A549 (cell line): ENCODE measurements around the gene CSGALNACT2.

ENCODE experiments used
- BHLHE40 ChIP-seq: IDR thresholded peaks from 2 replicates; pipeline ENCODE4 v1.6.1; 2012; ENCODE audit warnings: low read depth, low read length, inconsistent platforms
- CHD4 ChIP-seq: fragments of 200-600 bp; sonication (generic); IDR thresholded peaks from 2 replicates; pipeline ENCODE4 v1.6.1; 2016; ENCODE audit warnings: antibody characterized with exemption, mild to moderate bottlenecking, borderline replicate concordance
- CTCF ChIP-seq: fragments of >200 bp; sonication (Bioruptor Twin); formaldehyde crosslinking; IDR thresholded peaks from 3 replicates; pipeline ENCODE4 v1.5.1; 2016
- EHMT2 ChIP-seq: fragments of 200-600 bp; sonication (generic); IDR thresholded peaks from 2 replicates; pipeline ENCODE4 v1.6.1; 2016; ENCODE audit warnings: antibody characterized with exemption, low read depth, mild to moderate bottlenecking, moderate library complexity
- FOSB ChIP-seq: fragments of 250-450 bp; sonication (Bioruptor Pico); IDR thresholded peaks from 2 replicates; pipeline ENCODE4 v1.5.0; 2020; ENCODE audit warnings: mild to moderate bottlenecking, moderate library complexity
- HMGXB4 ChIP-seq: fragments of 250-450 bp; sonication (Bioruptor Pico); IDR thresholded peaks from 2 replicates; pipeline ENCODE4 v1.5.0; 2021; ENCODE audit warnings: mild to moderate bottlenecking, moderate library complexity, borderline replicate concordance
- JUN ChIP-seq, 2 experiments: fragments of >200 bp; sonication (Bioruptor Twin); formaldehyde crosslinking; IDR thresholded peaks; 2 replicates in 1 of 2; 3 replicates in 1 of 2; pipeline ENCODE4 v1.6.1; 2016 to 2017
- MAFK ChIP-seq: fragments of 450-650 bp; IDR thresholded peaks from 2 replicates; pipeline ENCODE4 v1.6.1; 2014; ENCODE audit not compliant: partially characterized antibody
- MAX ChIP-seq: IDR thresholded peaks from 2 replicates; pipeline ENCODE4 v1.6.1; 2012
- POLR2A ChIP-seq: IDR thresholded peaks from 2 replicates; pipeline ENCODE4 v1.6.1; 2012; ENCODE audit warnings: mild to moderate bottlenecking, low read length
- RFX5 ChIP-seq: fragments of 450-650 bp; IDR thresholded peaks from 2 replicates; pipeline ENCODE4 v1.7.1; 2014; ENCODE audit warnings: antibody characterized with exemption, mild to moderate bottlenecking, moderate library complexity
- ZFP36 ChIP-seq: fragments of 450-650 bp; IDR thresholded peaks from 2 replicates; pipeline ENCODE4 v1.6.1; 2014; ENCODE audit warnings: borderline replicate concordance; ENCODE audit not compliant: partially characterized antibody
- ZNF302 ChIP-seq: fragments of 250-450 bp; sonication (Bioruptor Pico); IDR thresholded peaks from 2 replicates; pipeline ENCODE4 v1.9.0; 2021; ENCODE audit warnings: inconsistent platforms, mild to moderate bottlenecking, moderate library complexity

- no peak for TF ChIP-seq ZNF302 (CRISPR knock-in tag)
- no peak for TF ChIP-seq EHMT2
- TF ChIP-seq CTCF = no peak
- TF ChIP-seq JUN (IDR thresholded peaks at IDR 0.05) = no peak
- TF ChIP-seq BHLHE40 = no peak
- TF ChIP-seq POLR2A = no peak
- TF ChIP-seq CHD4 = no peak
- TF ChIP-seq ZFP36 = no peak
- no peak for TF ChIP-seq MAX
- no peak for TF ChIP-seq FOSB (CRISPR knock-in tag)
- no peak for TF ChIP-seq HMGXB4
- no peak for TF ChIP-seq MAFK
- no peak for TF ChIP-seq RFX5
These were observed 60.9 kb downstream of the CSGALNACT2 start for GRCh38 chr10:43199088-43199683.
